Caco-2 (cell line): ENCODE results near the gene AUTS2. TPM values are rescaled to one million over a fixed set of nuclear protein-coding genes. Genes with fewer than 3 reads are reported as not detected.

Source experiments
- BruUV-seq: library from RNA; stranded (reverse); fragments of 400-500 nt; replicated peaks from 2 replicates; lab custom pipeline; 2021; lab: Mats Ljungman, UMichigan
- CTCF ChIA-PET: fragments of 300-600 bp; sonication (Branson Sonifier 250); formaldehyde crosslinking; loops from one replicate; lab custom pipeline; 2022; ENCODE audit warnings: antibody characterized with exemption; lab: Charles Lee
- POLR2A ChIA-PET: fragments of 300-600 bp; sonication (Branson Sonifier 250); formaldehyde crosslinking; loops from one replicate; lab custom pipeline; 2022; ENCODE audit warnings: antibody characterized with exemption; lab: Charles Lee
- DNase-seq, 2 experiments: peaks; one replicate each; pipeline versions ENCODE4 v3.0.0 to v3.0.0-alpha.2; 2020 to 2022
- H3K27me3 ChIP-seq: replicated peaks from 2 replicates; pipeline ENCODE4 v1.6.0; 2011; ENCODE audit warnings: low read length; ENCODE audit not compliant: control insufficient read depth, insufficient read depth
- H3K36me3 ChIP-seq: 2 replicates; pipeline ENCODE4 v1.5.1; 2011; ENCODE audit warnings: low read length; ENCODE audit not compliant: control insufficient read depth, insufficient read depth
- H3K4me1 ChIP-seq: fragments of 250-450 bp; sonication (Bioruptor Pico); 2 replicates; pipeline ENCODE4 v1.5.1; 2020; ENCODE audit warnings: mild to moderate bottlenecking
- H3K4me3 ChIP-seq: 2 replicates; pipeline ENCODE4 v1.5.1; 2011; ENCODE audit warnings: low read depth, mild to moderate bottlenecking, control low read depth, low read length
- H3K9me3 ChIP-seq: fragments of 250-450 bp; sonication (Bioruptor Pico); 2 replicates; pipeline ENCODE4 v1.5.1; 2020; ENCODE audit warnings: mild to moderate bottlenecking, moderate library complexity
- H3K27ac Mint-ChIP-seq: one replicate; pipeline ENCODE4 v1.8.0; 2022; ENCODE audit warnings: mixed read lengths; ENCODE audit not compliant: unreplicated experiment
- H3K27me3 Mint-ChIP-seq: one replicate; pipeline ENCODE4 v1.8.0; 2022; ENCODE audit warnings: mixed read lengths; ENCODE audit not compliant: insufficient read depth, unreplicated experiment
- H3K36me3 Mint-ChIP-seq: one replicate; pipeline ENCODE4 v1.8.0; 2022; ENCODE audit warnings: mild to moderate bottlenecking, mixed read lengths; ENCODE audit not compliant: insufficient read depth, unreplicated experiment
- H3K4me1 Mint-ChIP-seq: one replicate; pipeline ENCODE4 v1.8.0; 2022; ENCODE audit warnings: low read depth, mixed read lengths; ENCODE audit not compliant: unreplicated experiment
- H3K4me3 Mint-ChIP-seq: one replicate; pipeline ENCODE4 v1.8.0; 2022; ENCODE audit warnings: mild to moderate bottlenecking, moderate library complexity, mixed read lengths; ENCODE audit not compliant: unreplicated experiment
- H3K9me3 Mint-ChIP-seq: one replicate; pipeline ENCODE4 v1.8.0; 2022; ENCODE audit warnings: mixed read lengths; ENCODE audit not compliant: unreplicated experiment
- intact Hi-C: fragments of 100-400 bp; cut with micrococcal nuclease; formaldehyde crosslinking; loops from one replicate; pipeline ENCODE4 v1.10.0; 2022; ENCODE audit not compliant: unreplicated experiment
- total RNA-seq: library from RNA; stranded (reverse); gene quantifications from 2 replicates; pipeline ENCODE4 v1.2.3, GENCODE V29; 2022
- TF ChIP-seq, protein P1 (sequence below), 2 experiments: fragments of 200-600 bp in 1 of 2; IDR thresholded peaks; 1 replicate in 1 of 2; 2 replicates in 1 of 2; pipeline versions ENCODE4 v1.5.1 to v1.8.0; 2011 to 2022; ENCODE audit warnings: antibody characterized with exemption in 1 of 2, control low read depth in 1 of 2, inconsistent platforms in 1 of 2, low read depth in 1 of 2, low read length in 1 of 2, mild to moderate bottlenecking in 1 of 2, moderate library complexity in 1 of 2; ENCODE audit not compliant: insufficient read depth in 1 of 2, severe bottlenecking in 1 of 2, unreplicated experiment in 1 of 2

Gene AUTS2
- total RNA-seq, 1 experiment from 2014 or later, result 37.1 TPM

DNA sequence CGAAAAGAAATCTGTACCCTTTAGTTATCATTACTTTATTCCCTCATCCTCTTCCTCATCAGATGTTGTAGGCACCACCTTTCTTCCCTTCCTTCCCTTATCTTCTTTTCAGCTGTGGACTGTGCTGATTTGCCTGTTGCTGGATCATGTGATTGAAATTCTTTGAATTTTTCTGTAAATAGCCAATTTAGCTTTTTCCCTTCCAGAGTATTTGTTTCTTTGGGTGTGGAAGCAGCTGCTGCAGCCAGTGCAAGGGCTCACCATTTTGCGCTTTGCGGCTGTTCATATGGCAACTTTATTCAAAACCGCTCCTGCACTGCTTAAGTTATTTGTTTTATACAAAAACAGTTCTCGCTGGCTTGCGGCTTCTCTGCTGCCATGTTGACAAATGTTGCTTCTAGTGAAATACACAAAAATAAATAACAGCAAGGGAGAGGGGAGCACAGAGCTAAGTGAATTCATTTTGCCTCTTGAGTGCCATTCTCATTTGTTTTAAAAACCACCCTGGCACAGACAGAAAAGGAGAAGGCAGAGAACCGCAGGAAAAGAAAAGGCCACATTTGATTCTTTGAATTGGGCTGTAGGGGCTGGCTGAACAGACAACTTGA lies 151.2 kb downstream of the AUTS2 start:
- intact Hi-C loops, result loop anchor here (1.0 kb wide), 1 partner anchor 51 kb away; no protein-coding TSS in a partner anchor
- no peak overlapping the region for H3K4me3 ChIP-seq
- no peak for DNase-seq
- CTCF ChIA-PET, result no interaction called here
- POLR2A ChIA-PET, result no interaction called here
- no peaks in the 10 kb centered on the region for H3K9me3 ChIP-seq
- no peak overlapping the region for H3K4me3 Mint-ChIP-seq
- no peaks in the 10 kb centered on the region for H3K27me3 ChIP-seq
- H3K36me3 ChIP-seq, result no peaks in the 10 kb centered on the region
- H3K27ac Mint-ChIP-seq, result peak overlapping the region; percentile 39
- no peaks in the 10 kb centered on the region for H3K9me3 Mint-ChIP-seq
- TF ChIP-seq, protein P1, sequence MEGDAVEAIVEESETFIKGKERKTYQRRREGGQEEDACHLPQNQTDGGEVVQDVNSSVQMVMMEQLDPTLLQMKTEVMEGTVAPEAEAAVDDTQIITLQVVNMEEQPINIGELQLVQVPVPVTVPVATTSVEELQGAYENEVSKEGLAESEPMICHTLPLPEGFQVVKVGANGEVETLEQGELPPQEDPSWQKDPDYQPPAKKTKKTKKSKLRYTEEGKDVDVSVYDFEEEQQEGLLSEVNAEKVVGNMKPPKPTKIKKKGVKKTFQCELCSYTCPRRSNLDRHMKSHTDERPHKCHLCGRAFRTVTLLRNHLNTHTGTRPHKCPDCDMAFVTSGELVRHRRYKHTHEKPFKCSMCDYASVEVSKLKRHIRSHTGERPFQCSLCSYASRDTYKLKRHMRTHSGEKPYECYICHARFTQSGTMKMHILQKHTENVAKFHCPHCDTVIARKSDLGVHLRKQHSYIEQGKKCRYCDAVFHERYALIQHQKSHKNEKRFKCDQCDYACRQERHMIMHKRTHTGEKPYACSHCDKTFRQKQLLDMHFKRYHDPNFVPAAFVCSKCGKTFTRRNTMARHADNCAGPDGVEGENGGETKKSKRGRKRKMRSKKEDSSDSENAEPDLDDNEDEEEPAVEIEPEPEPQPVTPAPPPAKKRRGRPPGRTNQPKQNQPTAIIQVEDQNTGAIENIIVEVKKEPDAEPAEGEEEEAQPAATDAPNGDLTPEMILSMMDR (IDR thresholded peaks at IDR 0.05; ENCODE audit: insufficient read depth in 1 of 2, low read depth in 1 of 2, low read length in 1 of 2, severe bottlenecking in 1 of 2, unreplicated experiment in 1 of 2), result no peak
- no TSS peak for BruUV-seq
- peaks cover 21% of the 10 kb centered on the region for H3K4me1 ChIP-seq
- H3K36me3 Mint-ChIP-seq, result no peaks in the 10 kb centered on the region
- no peaks in the 10 kb centered on the region for H3K27me3 Mint-ChIP-seq
- H3K4me1 Mint-ChIP-seq, result peaks cover 41% of the 10 kb centered on the region

DNA sequence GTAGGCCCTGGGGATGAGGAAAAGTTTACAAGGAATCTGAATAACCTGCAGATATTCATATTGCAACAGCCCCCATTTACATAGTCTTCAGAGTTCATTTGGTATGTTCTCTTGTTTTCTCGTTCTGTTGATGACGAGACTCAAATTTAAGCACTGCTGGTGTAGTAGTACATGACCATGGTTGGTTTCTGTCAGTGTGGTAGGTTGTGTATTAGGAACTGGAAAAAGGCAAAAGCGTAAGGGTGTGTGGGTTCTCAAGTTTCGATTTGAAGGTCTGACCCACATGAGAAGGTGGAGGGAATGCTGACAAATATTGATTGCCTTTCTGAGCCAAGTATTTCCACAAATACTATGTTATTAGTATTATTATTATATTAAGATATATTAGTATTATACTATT lies 151.7 kb downstream of the AUTS2 start:
- no peaks in the 10 kb centered on the region for H3K27me3 ChIP-seq
- H3K9me3 Mint-ChIP-seq, result no peaks in the 10 kb centered on the region
- ChIA-PET CTCF (no interaction called here), POLR2A (no interaction called here)
- peak overlapping the region; percentile 39 for H3K27ac Mint-ChIP-seq
- no TSS peak for BruUV-seq
- H3K4me1 ChIP-seq, result peaks cover 21% of the 10 kb centered on the region
- H3K36me3 Mint-ChIP-seq, result no peaks in the 10 kb centered on the region
- DNase-seq, result no peak
- no peak overlapping the region for H3K4me3 ChIP-seq
- no peaks in the 10 kb centered on the region for H3K36me3 ChIP-seq
- TF ChIP-seq, protein P1 (IDR thresholded peaks at IDR 0.05; ENCODE audit: insufficient read depth in 1 of 2, low read depth in 1 of 2, low read length in 1 of 2, severe bottlenecking in 1 of 2, unreplicated experiment in 1 of 2), result no peak
- intact Hi-C loops, result loop anchor here (1.0 kb wide), 1 partner anchor 50 kb away; no protein-coding TSS in a partner anchor
- no peak overlapping the region for H3K4me3 Mint-ChIP-seq
- no peaks in the 10 kb centered on the region for H3K9me3 ChIP-seq
- peaks cover 39% of the 10 kb centered on the region for H3K4me1 Mint-ChIP-seq
- H3K27me3 Mint-ChIP-seq, result no peaks in the 10 kb centered on the region

DNA sequence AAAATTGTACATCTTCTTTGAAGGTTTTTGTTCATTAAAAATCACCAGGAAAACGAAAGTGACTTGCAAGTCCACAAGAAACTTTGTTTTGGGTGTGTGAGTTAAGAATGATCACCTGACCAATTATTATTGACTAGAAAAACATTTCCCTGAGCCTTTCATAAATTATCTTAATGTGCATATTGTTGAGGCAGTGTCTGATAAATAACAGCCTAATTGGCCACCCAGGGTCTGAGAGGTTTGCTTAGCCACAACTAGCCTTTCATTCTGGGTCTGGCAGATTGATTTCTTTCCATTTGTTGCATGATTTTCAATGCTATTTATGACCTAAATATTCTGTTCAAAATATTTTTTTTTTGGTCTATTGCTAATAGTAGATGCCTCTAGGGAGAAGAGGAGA lies 152.8 kb downstream of the AUTS2 start:
- Mint-ChIP-seq H3K9me3 (no peaks in the 10 kb centered on the region), H3K36me3 (no peaks in the 10 kb centered on the region), H3K4me3 (no peak overlapping the region), H3K27me3 (no peaks in the 10 kb centered on the region), H3K27ac (no peak overlapping the region), H3K4me1 (peaks cover 41% of the 10 kb centered on the region)
- no TSS peak for BruUV-seq
- H3K27me3 ChIP-seq, result no peaks in the 10 kb centered on the region
- DNase-seq, result no peak
- POLR2A ChIA-PET, result no interaction called here
- no peak overlapping the region for H3K4me3 ChIP-seq
- no peaks in the 10 kb centered on the region for H3K9me3 ChIP-seq
- TF ChIP-seq, protein P1 (IDR thresholded peaks at IDR 0.05; ENCODE audit: insufficient read depth in 1 of 2, low read depth in 1 of 2, low read length in 1 of 2, severe bottlenecking in 1 of 2, unreplicated experiment in 1 of 2), result no peak
- CTCF ChIA-PET, result no interaction called here
- peaks cover 21% of the 10 kb centered on the region for H3K4me1 ChIP-seq
- intact Hi-C loops, result no loop called here
- no peaks in the 10 kb centered on the region for H3K36me3 ChIP-seq
